ENCODE measurements around the gene TRPM8. TPM values are rescaled to one million over a fixed set of nuclear protein-coding genes. Genes with fewer than 3 reads are reported as not detected.
A peak's percentile ranks its signal among the peaks of the same experiment; 100 is the strongest.

Gene TRPM8
- total and polyA plus RNA-seq, 2 of the 13 experiments (the other 11 are each of a cell fraction or from before 2014, with no cell fraction given), result 0.12 TPM; not detected in 1

- TF ChIP-seq PRDM15 (CRISPR knock-in tag; IDR thresholded peaks at IDR 0.05) (no peak), ZNF235 (CRISPR knock-in tag; IDR thresholded peaks at IDR 0.05; ENCODE audit: borderline replicate concordance) (no peak), ZNF496 (CRISPR knock-in tag; IDR thresholded peaks at IDR 0.05; ENCODE audit: insufficient replicate concordance) (no peak), HMG20B (CRISPR knock-in tag; conservative IDR thresholded peaks at IDR 0.05) (no peak), TCF7 (IDR thresholded peaks at IDR 0.05; ENCODE audit: low read depth) (peak; percentile 92), HINFP (CRISPR knock-in tag; IDR thresholded peaks at IDR 0.05; ENCODE audit: low read depth) (no peak), ZBTB33 (CRISPR knock-in tag; IDR thresholded peaks at IDR 0.05) (no peak), IKZF1 (IDR thresholded peaks at IDR 0.05) (no peak), ZNF724P (CRISPR knock-in tag; IDR thresholded peaks at IDR 0.05; ENCODE audit: borderline replicate concordance) (no peak), MATR3 (CRISPR knock-in tag; IDR thresholded peaks at IDR 0.05) (no peak), KLF12 (CRISPR knock-in tag; IDR thresholded peaks at IDR 0.05; ENCODE audit: borderline replicate concordance) (no peak), ZMYM2 (CRISPR knock-in tag; IDR thresholded peaks at IDR 0.05) (no peak), ARNT (IDR thresholded peaks at IDR 0.05) (no peak), ZNF740 (CRISPR knock-in tag; IDR thresholded peaks at IDR 0.05) (no peak), NR2F1 (CRISPR knock-in tag; IDR thresholded peaks at IDR 0.05) (peak in 1 of 2 experiments; percentile 48; a peak in 2 of 4 replicates), ETV5 (CRISPR knock-in tag; IDR thresholded peaks at IDR 0.05; ENCODE audit: borderline replicate concordance) (no peak), E2F1 (CRISPR knock-in tag; IDR thresholded peaks at IDR 0.05) (no peak), MBD4 (IDR thresholded peaks at IDR 0.05; ENCODE audit: borderline replicate concordance, low read length) (peak; percentile 52; the same call in 1 of the 2 replicates), MEIS1 (CRISPR knock-in tag; IDR thresholded peaks at IDR 0.05; ENCODE audit: borderline replicate concordance) (no peak), NR1H2 (CRISPR knock-in tag; IDR thresholded peaks at IDR 0.05; ENCODE audit: borderline replicate concordance, low read depth) (no peak)
These were observed 64.6 kb downstream of the TRPM8 start (continued) for GRCh38 chr2:233981574-233982420.
